ENCODE results near the gene ZNF385A. TPM values are rescaled to one million over a fixed set of nuclear protein-coding genes. Genes with fewer than 3 reads are reported as not detected.

Gene ZNF385A
- total and polyA plus RNA-seq, 2 of the 13 experiments (the other 11 are each of a cell fraction or from before 2014, with no cell fraction given) = 0.44 to 0.67 TPM

DNA sequence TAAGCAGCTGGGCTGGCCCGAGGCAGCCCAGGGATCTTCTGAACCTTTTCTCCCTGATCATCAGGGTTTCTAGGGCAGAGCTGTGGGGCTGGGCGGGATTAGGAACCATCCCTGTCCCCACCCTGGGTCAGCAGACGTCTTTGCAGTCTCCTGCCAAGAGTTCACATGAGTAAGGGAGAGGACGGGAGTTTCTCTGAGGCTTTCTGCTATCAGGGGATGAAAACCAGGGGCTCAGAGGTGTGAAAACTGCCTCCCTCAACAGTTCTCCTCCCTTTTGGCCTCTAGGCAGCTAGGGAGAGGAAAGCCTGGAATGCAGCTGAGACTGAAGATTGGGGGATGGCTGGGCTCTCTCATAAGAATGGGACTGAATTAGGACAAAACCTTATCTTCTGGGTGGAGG, 7.9 kb downstream of the ZNF385A start:
- no peak for FAIRE-seq
- 72% methylated on average over 2 of the region's 4 CpGs for WGBS (ENCODE audit: low lambda C conversion rate)
- Histone ChIP-seq H3K4me2 (ENCODE audit: low read depth, low read length) (no peak overlapping the region), H3K4me3 (replicated peaks in 1 of 3; ENCODE audit: insufficient read depth in 1 of 3, low read depth in 2 of 3, low read length in 3 of 3) (no peak overlapping the region), H4K20me1 (ENCODE audit: insufficient read depth, low read length) (no peaks in the 10 kb centered on the region), H3K4me1 (ENCODE audit: insufficient read depth, low read length) (peaks cover 27% of the 10 kb centered on the region), H3K79me2 (ENCODE audit: insufficient read depth, low read length) (no peaks in the 10 kb centered on the region), H2AFZ (ENCODE audit: low read length) (no peak overlapping the region), H3K27me3 (ENCODE audit: control insufficient read depth in 1 of 2, insufficient read depth in 2 of 2, low read length in 2 of 2) (peaks cover 0 to 14% of the 10 kb centered on the region in 2 experiments; a peak in 1 of 5 replicates), H3K9ac (ENCODE audit: insufficient read depth, low read depth, low read length) (no peak overlapping the region), H3K9me3 (ENCODE audit: low read length) (no peaks in the 10 kb centered on the region), H3K36me3 (replicated peaks in 1 of 2; ENCODE audit: control insufficient read depth in 1 of 2, insufficient read depth in 2 of 2, low read length in 2 of 2) (no peaks in the 10 kb centered on the region), H3K27ac (ENCODE audit: extremely low read length, insufficient read depth, low read length) (no peak overlapping the region)
- TF ChIP-seq ZNF501 (CRISPR knock-in tag; IDR thresholded peaks at IDR 0.05) (no peak), SRF (IDR thresholded peaks at IDR 0.05; ENCODE audit: low read depth, low read length) (no peak), MBNL3 (CRISPR knock-in tag; conservative IDR thresholded peaks at IDR 0.05) (no peak), HMG20A (CRISPR knock-in tag; IDR thresholded peaks at IDR 0.05; ENCODE audit: borderline replicate concordance) (no peak), NCOA5 (CRISPR knock-in tag; IDR thresholded peaks at IDR 0.05) (no peak), EP300 (IDR thresholded peaks at IDR 0.05; ENCODE audit: low read depth in 2 of 2, low read length in 2 of 2) (no peak), EP300 (CRISPR knock-in tag; IDR thresholded peaks at IDR 0.05; ENCODE audit: borderline replicate concordance) (no peak), ZNF136 (CRISPR knock-in tag; IDR thresholded peaks at IDR 0.05; ENCODE audit: low read depth) (no peak), HOXA3 (CRISPR knock-in tag; IDR thresholded peaks at IDR 0.05) (no peak), TRIM24 (CRISPR knock-in tag; IDR thresholded peaks at IDR 0.05) (no peak), SP5 (CRISPR knock-in tag; IDR thresholded peaks at IDR 0.05; ENCODE audit: borderline replicate concordance, low read depth) (no peak), NCOA2 (CRISPR knock-in tag; IDR thresholded peaks at IDR 0.05) (no peak), WIZ (CRISPR knock-in tag; IDR thresholded peaks at IDR 0.05) (no peak), REL (CRISPR knock-in tag; conservative IDR thresholded peaks at IDR 0.05) (no peak), ZFP90 (CRISPR knock-in tag; IDR thresholded peaks at IDR 0.05; ENCODE audit: borderline replicate concordance) (no peak)
- TF ChIP-seq, protein P1, sequence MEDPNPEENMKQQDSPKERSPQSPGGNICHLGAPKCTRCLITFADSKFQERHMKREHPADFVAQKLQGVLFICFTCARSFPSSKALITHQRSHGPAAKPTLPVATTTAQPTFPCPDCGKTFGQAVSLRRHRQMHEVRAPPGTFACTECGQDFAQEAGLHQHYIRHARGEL (CRISPR knock-in tag; IDR thresholded peaks at IDR 0.05) = no peak
- TF ChIP-seq, protein P2, sequence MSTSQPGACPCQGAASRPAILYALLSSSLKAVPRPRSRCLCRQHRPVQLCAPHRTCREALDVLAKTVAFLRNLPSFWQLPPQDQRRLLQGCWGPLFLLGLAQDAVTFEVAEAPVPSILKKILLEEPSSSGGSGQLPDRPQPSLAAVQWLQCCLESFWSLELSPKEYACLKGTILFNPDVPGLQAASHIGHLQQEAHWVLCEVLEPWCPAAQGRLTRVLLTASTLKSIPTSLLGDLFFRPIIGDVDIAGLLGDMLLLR (CRISPR knock-in tag; IDR thresholded peaks at IDR 0.05) = no peak
- TF ChIP-seq, protein P3, sequence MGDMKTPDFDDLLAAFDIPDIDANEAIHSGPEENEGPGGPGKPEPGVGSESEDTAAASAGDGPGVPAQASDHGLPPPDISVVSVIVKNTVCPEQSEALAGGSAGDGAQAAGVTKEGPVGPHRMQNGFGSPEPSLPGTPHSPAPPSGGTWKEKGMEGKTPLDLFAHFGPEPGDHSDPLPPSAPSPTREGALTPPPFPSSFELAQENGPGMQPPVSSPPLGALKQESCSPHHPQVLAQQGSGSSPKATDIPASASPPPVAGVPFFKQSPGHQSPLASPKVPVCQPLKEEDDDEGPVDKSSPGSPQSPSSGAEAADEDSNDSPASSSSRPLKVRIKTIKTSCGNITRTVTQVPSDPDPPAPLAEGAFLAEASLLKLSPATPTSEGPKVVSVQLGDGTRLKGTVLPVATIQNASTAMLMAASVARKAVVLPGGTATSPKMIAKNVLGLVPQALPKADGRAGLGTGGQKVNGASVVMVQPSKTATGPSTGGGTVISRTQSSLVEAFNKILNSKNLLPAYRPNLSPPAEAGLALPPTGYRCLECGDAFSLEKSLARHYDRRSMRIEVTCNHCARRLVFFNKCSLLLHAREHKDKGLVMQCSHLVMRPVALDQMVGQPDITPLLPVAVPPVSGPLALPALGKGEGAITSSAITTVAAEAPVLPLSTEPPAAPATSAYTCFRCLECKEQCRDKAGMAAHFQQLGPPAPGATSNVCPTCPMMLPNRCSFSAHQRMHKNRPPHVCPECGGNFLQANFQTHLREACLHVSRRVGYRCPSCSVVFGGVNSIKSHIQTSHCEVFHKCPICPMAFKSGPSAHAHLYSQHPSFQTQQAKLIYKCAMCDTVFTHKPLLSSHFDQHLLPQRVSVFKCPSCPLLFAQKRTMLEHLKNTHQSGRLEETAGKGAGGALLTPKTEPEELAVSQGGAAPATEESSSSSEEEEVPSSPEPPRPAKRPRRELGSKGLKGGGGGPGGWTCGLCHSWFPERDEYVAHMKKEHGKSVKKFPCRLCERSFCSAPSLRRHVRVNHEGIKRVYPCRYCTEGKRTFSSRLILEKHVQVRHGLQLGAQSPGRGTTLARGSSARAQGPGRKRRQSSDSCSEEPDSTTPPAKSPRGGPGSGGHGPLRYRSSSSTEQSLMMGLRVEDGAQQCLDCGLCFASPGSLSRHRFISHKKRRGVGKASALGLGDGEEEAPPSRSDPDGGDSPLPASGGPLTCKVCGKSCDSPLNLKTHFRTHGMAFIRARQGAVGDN (CRISPR knock-in tag; IDR thresholded peaks at IDR 0.05) = no peak
- TF ChIP-seq, protein P4, sequence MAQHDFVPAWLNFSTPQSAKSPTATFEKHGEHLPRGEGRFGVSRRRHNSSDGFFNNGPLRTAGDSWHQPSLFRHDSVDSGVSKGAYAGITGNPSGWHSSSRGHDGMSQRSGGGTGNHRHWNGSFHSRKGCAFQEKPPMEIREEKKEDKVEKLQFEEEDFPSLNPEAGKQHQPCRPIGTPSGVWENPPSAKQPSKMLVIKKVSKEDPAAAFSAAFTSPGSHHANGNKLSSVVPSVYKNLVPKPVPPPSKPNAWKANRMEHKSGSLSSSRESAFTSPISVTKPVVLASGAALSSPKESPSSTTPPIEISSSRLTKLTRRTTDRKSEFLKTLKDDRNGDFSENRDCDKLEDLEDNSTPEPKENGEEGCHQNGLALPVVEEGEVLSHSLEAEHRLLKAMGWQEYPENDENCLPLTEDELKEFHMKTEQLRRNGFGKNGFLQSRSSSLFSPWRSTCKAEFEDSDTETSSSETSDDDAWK (CRISPR knock-in tag; IDR thresholded peaks at IDR 0.05) = no peak
- CTCF ChIA-PET (ENCODE audit: low intra/inter-chr PET ratio, low total read pairs) = no interaction called here
- intact Hi-C loops (cut with micrococcal nuclease; ENCODE audit: unreplicated experiment) = no loop called here
- in situ Hi-C loops (cut with HindIII; ENCODE audit: extremely low pct_ligation_motif_present, low pct_unique_long_range_greater_than_20kb) = loop anchor here (10.0 kb wide), 1 partner anchor 382 kb away; no protein-coding TSS in a partner anchor
- ATAC-seq = no peak
- no TSS peak for BruUV-seq (replicated peaks)
- DNase-seq (ENCODE audit: low spot score) = no peak
- POLR2A ChIA-PET = no interaction called here

All from HepG2 (cell line).